ENCODE measurements around the gene ABLIM3.

- TF ChIP-seq CHD2 (IDR thresholded peaks at IDR 0.05; ENCODE audit: low read length, partially characterized antibody), result no peak
- no peak for TF ChIP-seq POLR2AphosphoS5 (IDR thresholded peaks at IDR 0.05; ENCODE audit: low read depth, low read length)
- no peak for TF ChIP-seq MEF2A (IDR thresholded peaks at IDR 0.05; ENCODE audit: borderline replicate concordance, low read depth)
- TF ChIP-seq CTCF (IDR thresholded peaks at IDR 0.05), result no peak
- no peak for TF ChIP-seq MAX (IDR thresholded peaks at IDR 0.05; ENCODE audit: low read depth)
- TF ChIP-seq TAF1 (IDR thresholded peaks at IDR 0.05; ENCODE audit: borderline replicate concordance, low read depth, low read length), result no peak
- TF ChIP-seq SMC3 (IDR thresholded peaks at IDR 0.05; ENCODE audit: low read depth, low read length), result no peak
- TF ChIP-seq MXI1 (IDR thresholded peaks at IDR 0.05; ENCODE audit: low read depth, low read length), result no peak
- no peak for TF ChIP-seq RXRA (IDR thresholded peaks at IDR 0.05; ENCODE audit: borderline replicate concordance, low read depth)
- no peak for TF ChIP-seq FOXM1 (IDR thresholded peaks at IDR 0.05; ENCODE audit: low read depth)
- no peak for TF ChIP-seq RAD21 (IDR thresholded peaks at IDR 0.05; ENCODE audit: low read length)
- no peak for TF ChIP-seq JUND (IDR thresholded peaks at IDR 0.05)
- no peak for TF ChIP-seq YY1 (IDR thresholded peaks at IDR 0.05; ENCODE audit: low read depth)
Measured at GRCh38 chr5:149147676-149148075, 6.4 kb downstream of the ABLIM3 start.
